HCT116 (cell line): ENCODE data around the gene ODF2L.

Source experiments
- POLR2AphosphoS5 ChIP-seq: IDR thresholded peaks from 2 replicates; pipeline ENCODE4 v1.6.1; 2011; ENCODE audit warnings: mild to moderate bottlenecking, low read depth, low read length, moderate library complexity
- RAD21 ChIP-seq: IDR thresholded peaks from 2 replicates; pipeline ENCODE4 v1.6.1; 2012; ENCODE audit warnings: low read depth, mild to moderate bottlenecking
- TF ChIP-seq, protein P1 (sequence below), 3 experiments: fragments of 200-600 bp in 1 of 3; sonication (generic) in 1 of 3; IDR thresholded peaks in 2 of 3; conservative IDR thresholded peaks in 1 of 3; 2 replicates each; pipeline ENCODE4 v1.5.1; 2012 to 2017; ENCODE audit warnings: low read depth in 2 of 3, low read length in 2 of 3, antibody characterized with exemption in 1 of 3, borderline replicate concordance in 1 of 3, control low read depth in 1 of 3, mild to moderate bottlenecking in 1 of 3, mixed read lengths in 1 of 3, mixed run types in 1 of 3, moderate library complexity in 1 of 3; ENCODE audit not compliant: insufficient read depth in 1 of 3

DNA sequence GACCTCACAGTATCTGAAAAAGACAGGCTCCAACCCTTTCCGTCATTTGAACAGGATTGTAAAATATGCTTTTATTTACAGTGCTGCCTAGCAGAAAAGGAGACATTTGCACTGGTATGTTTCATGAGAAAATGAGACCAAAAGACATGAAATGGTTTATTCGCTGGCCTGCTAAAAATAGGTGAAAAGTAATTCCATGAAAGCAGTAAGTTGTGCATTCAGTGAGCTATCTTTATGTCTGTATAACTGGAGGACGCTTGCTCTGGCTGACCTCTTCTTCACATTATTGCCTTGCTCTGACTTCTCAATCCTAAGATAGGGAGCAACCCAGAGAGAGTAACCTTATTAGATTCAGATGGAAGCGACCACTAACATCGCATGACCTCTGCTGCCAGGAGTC lies 38.3 kb downstream of the ODF2L start:
- TF ChIP-seq POLR2AphosphoS5 (no peak), RAD21 (no peak)
- TF ChIP-seq, protein P1, sequence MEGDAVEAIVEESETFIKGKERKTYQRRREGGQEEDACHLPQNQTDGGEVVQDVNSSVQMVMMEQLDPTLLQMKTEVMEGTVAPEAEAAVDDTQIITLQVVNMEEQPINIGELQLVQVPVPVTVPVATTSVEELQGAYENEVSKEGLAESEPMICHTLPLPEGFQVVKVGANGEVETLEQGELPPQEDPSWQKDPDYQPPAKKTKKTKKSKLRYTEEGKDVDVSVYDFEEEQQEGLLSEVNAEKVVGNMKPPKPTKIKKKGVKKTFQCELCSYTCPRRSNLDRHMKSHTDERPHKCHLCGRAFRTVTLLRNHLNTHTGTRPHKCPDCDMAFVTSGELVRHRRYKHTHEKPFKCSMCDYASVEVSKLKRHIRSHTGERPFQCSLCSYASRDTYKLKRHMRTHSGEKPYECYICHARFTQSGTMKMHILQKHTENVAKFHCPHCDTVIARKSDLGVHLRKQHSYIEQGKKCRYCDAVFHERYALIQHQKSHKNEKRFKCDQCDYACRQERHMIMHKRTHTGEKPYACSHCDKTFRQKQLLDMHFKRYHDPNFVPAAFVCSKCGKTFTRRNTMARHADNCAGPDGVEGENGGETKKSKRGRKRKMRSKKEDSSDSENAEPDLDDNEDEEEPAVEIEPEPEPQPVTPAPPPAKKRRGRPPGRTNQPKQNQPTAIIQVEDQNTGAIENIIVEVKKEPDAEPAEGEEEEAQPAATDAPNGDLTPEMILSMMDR (IDR thresholded peaks at IDR 0.05 in 2 of 3, conservative IDR thresholded peaks at IDR 0.05 in 1 of 3; ENCODE audit: borderline replicate concordance in 1 of 3, insufficient read depth in 1 of 3, low read depth in 2 of 3, low read length in 2 of 3): no peak
